Choroid plexus epithelial cell (primary cell): ENCODE measurements around the gene TCIRG1.

Experiments used
- DNase-seq: peaks from one replicate; pipeline ENCODE4 v3.0.0-alpha.2; 2010; ENCODE audit warnings: low read depth
- H3K4me3 ChIP-seq: 2 replicates; pipeline ENCODE4 v1.5.1; 2011; ENCODE audit warnings: low read depth, mild to moderate bottlenecking, control low read depth, low read length, moderate library complexity
- CTCF ChIP-seq: conservative IDR thresholded peaks from 2 replicates; pipeline ENCODE4 v1.5.1; 2011; ENCODE audit warnings: low read depth, mild to moderate bottlenecking, control low read depth, inconsistent platforms, low read length, moderate library complexity

The TCIRG1 gene

GRCh38 chr11:68012843-68013610 is 25.8 kb upstream of the TCIRG1 start:
- DNase-seq, result peak; percentile 98
- H3K4me3 ChIP-seq, result no peak overlapping the region
- TF ChIP-seq CTCF, result no peak

GRCh38 chr11:68013611-68014156 is 25.1 kb upstream of the TCIRG1 start:
- no peak for TF ChIP-seq CTCF
- no peak overlapping the region for H3K4me3 ChIP-seq
- DNase-seq, result no peak

- peak; percentile 83 for DNase-seq
- no peak for TF ChIP-seq CTCF
- no peak overlapping the region for H3K4me3 ChIP-seq
Observed at GRCh38 chr11:68014157-68014946, 24.5 kb upstream of the TCIRG1 start.

- no peak overlapping the region for H3K4me3 ChIP-seq
- no peak for TF ChIP-seq CTCF
- DNase-seq, result no peak
Observed at GRCh38 chr11:68014947-68015447, 23.8 kb upstream of the TCIRG1 start.

- no peak overlapping the region for H3K4me3 ChIP-seq
- TF ChIP-seq CTCF, result no peak
- DNase-seq, result no peak
Observed at GRCh38 chr11:68015467-68015866, 23.4 kb upstream of the TCIRG1 start.

GRCh38 chr11:68016161-68016903 is 22.5 kb upstream of the TCIRG1 start:
- no peak for DNase-seq
- TF ChIP-seq CTCF, result peak; percentile 2

More at GRCh38 chr11:68016161-68016903, 22.5 kb upstream of the TCIRG1 start:
- no peak overlapping the region for H3K4me3 ChIP-seq
